ENCODE results near the gene FBXO34.

FBXO34 gene

GRCh38 chr14:55291480-55292081, 20.4 kb downstream of the FBXO34 start:
- DNase-seq (ENCODE audit: low read depth, low spot score): no peak
- no peak for TF ChIP-seq CTCF (IDR thresholded peaks at IDR 0.05; ENCODE audit: low read depth, low read length)
- in situ Hi-C loops (cut with HindIII; ENCODE audit: low sequenced_read_pairs): no loop called here
- H3K4me3 ChIP-seq (ENCODE audit: low read depth, low read length): no peak overlapping the region

- TF ChIP-seq CTCF (IDR thresholded peaks at IDR 0.05; ENCODE audit: low read depth, low read length): no peak
- H3K4me3 ChIP-seq (ENCODE audit: low read depth, low read length): no peak overlapping the region
- DNase-seq (ENCODE audit: low read depth, low spot score): no peak
- in situ Hi-C loops (cut with HindIII; ENCODE audit: low sequenced_read_pairs): no loop called here
Observed at GRCh38 chr14:55294603-55295002, 23.4 kb downstream of the FBXO34 start.

GRCh38 chr14:55297611-55298499, 26.6 kb downstream of the FBXO34 start:
- in situ Hi-C loops (cut with HindIII; ENCODE audit: low sequenced_read_pairs): no loop called here
- no peak for DNase-seq (ENCODE audit: low read depth, low spot score)
- H3K4me3 ChIP-seq (ENCODE audit: low read depth, low read length): no peak overlapping the region
- TF ChIP-seq CTCF (IDR thresholded peaks at IDR 0.05; ENCODE audit: low read depth, low read length): no peak

GRCh38 chr14:55298500-55298822, 27.2 kb downstream of the FBXO34 start:
- no peak overlapping the region for H3K4me3 ChIP-seq (ENCODE audit: low read depth, low read length)
- DNase-seq (ENCODE audit: low read depth, low spot score): no peak
- in situ Hi-C loops (cut with HindIII; ENCODE audit: low sequenced_read_pairs): no loop called here
- TF ChIP-seq CTCF (IDR thresholded peaks at IDR 0.05; ENCODE audit: low read depth, low read length): no peak

- no peak overlapping the region for H3K4me3 ChIP-seq (ENCODE audit: low read depth, low read length)
- in situ Hi-C loops (cut with HindIII; ENCODE audit: low sequenced_read_pairs): no loop called here
- TF ChIP-seq CTCF (IDR thresholded peaks at IDR 0.05; ENCODE audit: low read depth, low read length): no peak
- peak; percentile 62 for DNase-seq (ENCODE audit: low read depth, low spot score)
Observed at GRCh38 chr14:55301437-55302121, 30.4 kb downstream of the FBXO34 start.

GRCh38 chr14:55302367-55303124, 31.3 kb downstream of the FBXO34 start:
- DNase-seq (ENCODE audit: low read depth, low spot score): no peak
- TF ChIP-seq CTCF (IDR thresholded peaks at IDR 0.05; ENCODE audit: low read depth, low read length): no peak
- H3K4me3 ChIP-seq (ENCODE audit: low read depth, low read length): no peak overlapping the region
- in situ Hi-C loops (cut with HindIII; ENCODE audit: low sequenced_read_pairs): no loop called here
